ENCODE measurements around the gene NRG2.

- TF ChIP-seq, protein P1, sequence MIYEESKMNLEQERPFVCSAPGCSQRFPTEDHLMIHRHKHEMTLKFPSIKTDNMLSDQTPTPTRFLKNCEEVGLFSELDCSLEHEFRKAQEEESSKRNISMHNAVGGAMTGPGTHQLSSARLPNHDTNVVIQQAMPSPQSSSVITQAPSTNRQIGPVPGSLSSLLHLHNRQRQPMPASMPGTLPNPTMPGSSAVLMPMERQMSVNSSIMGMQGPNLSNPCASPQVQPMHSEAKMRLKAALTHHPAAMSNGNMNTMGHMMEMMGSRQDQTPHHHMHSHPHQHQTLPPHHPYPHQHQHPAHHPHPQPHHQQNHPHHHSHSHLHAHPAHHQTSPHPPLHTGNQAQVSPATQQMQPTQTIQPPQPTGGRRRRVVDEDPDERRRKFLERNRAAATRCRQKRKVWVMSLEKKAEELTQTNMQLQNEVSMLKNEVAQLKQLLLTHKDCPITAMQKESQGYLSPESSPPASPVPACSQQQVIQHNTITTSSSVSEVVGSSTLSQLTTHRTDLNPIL (CRISPR knock-in tag; IDR thresholded peaks at IDR 0.05; ENCODE audit: low read depth), result no peak
- no peak for TF ChIP-seq ESRRG (CRISPR knock-in tag; IDR thresholded peaks at IDR 0.05)
- no peak for TF ChIP-seq ZNF565 (CRISPR knock-in tag; conservative IDR thresholded peaks at IDR 0.05; ENCODE audit: low read depth)
- no peak for TF ChIP-seq ZC3H10 (CRISPR knock-in tag; IDR thresholded peaks at IDR 0.05)
- TF ChIP-seq RARB (CRISPR knock-in tag; IDR thresholded peaks at IDR 0.05), result no peak
- TF ChIP-seq OSR1 (CRISPR knock-in tag; IDR thresholded peaks at IDR 0.05), result no peak
- TF ChIP-seq ISL1 (CRISPR knock-in tag; IDR thresholded peaks at IDR 0.05), result no peak
- no peak for TF ChIP-seq ZFP3 (CRISPR knock-in tag; IDR thresholded peaks at IDR 0.05)
- TF ChIP-seq ZNF8 (CRISPR knock-in tag; IDR thresholded peaks at IDR 0.05), result no peak
- TF ChIP-seq GLIS3 (CRISPR knock-in tag; IDR thresholded peaks at IDR 0.05), result no peak
- TF ChIP-seq PATZ1 (CRISPR knock-in tag; IDR thresholded peaks at IDR 0.05; ENCODE audit: borderline replicate concordance), result no peak
- no peak for TF ChIP-seq PPARA (CRISPR knock-in tag; IDR thresholded peaks at IDR 0.05; ENCODE audit: borderline replicate concordance)
- TF ChIP-seq CSRNP3 (CRISPR knock-in tag; IDR thresholded peaks at IDR 0.05), result no peak
Observed at GRCh38 chr5:139806111-139806510, 237.0 kb downstream of the NRG2 start.
